Hepatocyte (in vitro differentiated cells): ENCODE measurements around the gene MAD2L2. TPM values are rescaled to one million over a fixed set of nuclear protein-coding genes. Genes with fewer than 3 reads are reported as not detected.
A peak's percentile ranks its signal among the peaks of the same experiment; 100 is the strongest.

ENCODE experiments used
- DNase-seq: peaks from one replicate; pipeline ENCODE4 v3.0.0-alpha.2; 2016; ENCODE audit warnings: low spot score
- H2AFZ ChIP-seq: fragments of 200-600 bp; sonication (generic); 2 replicates; pipeline ENCODE4 v1.6.0; 2016; ENCODE audit warnings: antibody characterized with exemption, mild to moderate bottlenecking
- H3K27ac ChIP-seq: fragments of 200-600 bp; sonication (generic); 2 replicates; pipeline ENCODE4 v1.5.1; 2016; ENCODE audit warnings: mild to moderate bottlenecking
- H3K27me3 ChIP-seq: fragments of 200-600 bp; sonication (generic); 2 replicates; pipeline ENCODE4 v1.6.1; 2016
- H3K36me3 ChIP-seq: fragments of 200-600 bp; sonication (generic); replicated peaks from 2 replicates; pipeline ENCODE4 v1.5.1; 2016; ENCODE audit warnings: low read depth; ENCODE audit not compliant: insufficient read depth
- H3K4me1 ChIP-seq: fragments of 200-600 bp; sonication (generic); 2 replicates; pipeline ENCODE4 v1.5.1; 2016; ENCODE audit warnings: mild to moderate bottlenecking, moderate library complexity; ENCODE audit not compliant: insufficient read depth
- H3K4me2 ChIP-seq: fragments of 200-600 bp; sonication (generic); 2 replicates; pipeline ENCODE4 v1.6.0; 2016
- H3K4me3 ChIP-seq: fragments of 200-600 bp; sonication (generic); 2 replicates; pipeline ENCODE4 v1.5.1; 2016; ENCODE audit warnings: mild to moderate bottlenecking
- H3K79me2 ChIP-seq: fragments of 200-600 bp; sonication (generic); 2 replicates; pipeline ENCODE4 v1.6.0; 2017; ENCODE audit warnings: mild to moderate bottlenecking
- H3K9me2 ChIP-seq: fragments of 200-600 bp; sonication (generic); replicated peaks from 2 replicates; pipeline ENCODE4 v1.6.0; 2017; ENCODE audit warnings: mild to moderate bottlenecking; ENCODE audit not compliant: insufficient read depth
- H3K9me3 ChIP-seq: fragments of 200-600 bp; sonication (generic); 2 replicates; pipeline ENCODE4 v1.5.1; 2016; ENCODE audit warnings: low read depth, mild to moderate bottlenecking
- H4K20me1 ChIP-seq: fragments of 200-600 bp; sonication (generic); 2 replicates; pipeline ENCODE4 v1.6.0; 2016; ENCODE audit warnings: mild to moderate bottlenecking; ENCODE audit not compliant: insufficient read depth, poor library complexity, severe bottlenecking
- EZH2 ChIP-seq: fragments of 200-600 bp; sonication (generic); IDR thresholded peaks from 2 replicates; pipeline ENCODE4 v1.6.1; 2016; ENCODE audit warnings: antibody characterized with exemption, mild to moderate bottlenecking, borderline replicate concordance
- EZH2phosphoT487 ChIP-seq: fragments of 200-600 bp; sonication (generic); IDR thresholded peaks from one replicate; pipeline ENCODE4 v1.6.1; 2018; ENCODE audit warnings: antibody characterized with exemption, mild to moderate bottlenecking, low read depth, moderate library complexity; ENCODE audit not compliant: unreplicated experiment, severe bottlenecking
- WGBS: methylation state at CpG from one replicate; pipeline ENCODE4 v1.1.6; 2016; ENCODE audit warnings: low lambda C conversion rate; ENCODE audit errors: missing lambda C conversion rate; 5-methylcytosine and 5-hydroxymethylcytosine counted together
- polyA plus RNA-seq: library from polyadenylated mRNA; unstranded; fragments of >200 nt; fragmentation: Nextera tagmentation; extraction: Ambion mirVana; gene quantifications from 2 replicates; pipeline ENCODE4 v1.2.1, GENCODE V29; 2016
- total RNA-seq: library from RNA; depleted of rRNA; stranded (reverse); fragments of >200 nt; gene quantifications from 2 replicates; pipeline ENCODE4 v1.2.3, GENCODE V29; 2014
- TF ChIP-seq, protein P1 (sequence below): fragments of 200-600 bp; sonication (generic); IDR thresholded peaks from 2 replicates; pipeline ENCODE4 v1.5.1; 2016; ENCODE audit warnings: antibody characterized with exemption, mild to moderate bottlenecking; ENCODE audit not compliant: poor library complexity

The MAD2L2 gene
- total and polyA plus RNA-seq, 2 experiments from 2014 or later, result 40.6 to 63.2 TPM

DNA sequence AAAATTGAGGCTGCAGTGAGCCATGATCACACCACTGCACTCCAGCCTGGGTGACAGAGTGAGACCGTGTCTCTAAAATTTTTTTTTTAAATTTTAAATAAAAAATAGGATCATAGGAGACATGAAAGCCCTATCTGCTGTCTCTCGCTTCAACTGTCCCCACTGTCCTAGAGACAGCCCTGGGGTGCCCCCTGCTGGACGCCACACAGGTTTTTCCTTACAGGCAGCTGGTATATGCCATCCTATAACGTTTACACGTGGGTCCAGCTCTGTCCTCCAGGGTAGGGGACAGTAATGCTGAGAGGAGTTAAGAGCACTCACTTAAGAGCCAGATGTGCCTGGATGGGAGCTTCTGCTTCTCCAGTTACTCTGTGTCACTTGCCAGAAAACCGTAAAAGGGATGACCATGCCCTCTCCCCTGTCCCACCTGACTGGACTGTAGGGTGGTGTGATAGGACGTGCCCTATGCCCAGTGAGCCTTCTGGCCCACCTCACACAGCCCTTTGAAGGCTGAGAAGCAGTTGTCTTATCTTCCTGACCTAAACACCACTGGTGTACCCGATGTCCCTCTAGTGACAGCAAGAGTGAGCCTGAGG is 35.2 kb downstream of the MAD2L2 start:
- H3K4me2 ChIP-seq, result no peak overlapping the region
- no peak overlapping the region for H3K27ac ChIP-seq
- H3K36me3 ChIP-seq, result no peaks in the 10 kb centered on the region
- peak; percentile 91 for DNase-seq
- H3K27me3 ChIP-seq, result no peaks in the 10 kb centered on the region
- no peaks in the 10 kb centered on the region for H3K9me3 ChIP-seq
- peaks cover 6% of the 10 kb centered on the region for H3K4me1 ChIP-seq
- no peaks in the 10 kb centered on the region for H3K9me2 ChIP-seq
- TF ChIP-seq EZH2, result no peak
- TF ChIP-seq, protein P1, sequence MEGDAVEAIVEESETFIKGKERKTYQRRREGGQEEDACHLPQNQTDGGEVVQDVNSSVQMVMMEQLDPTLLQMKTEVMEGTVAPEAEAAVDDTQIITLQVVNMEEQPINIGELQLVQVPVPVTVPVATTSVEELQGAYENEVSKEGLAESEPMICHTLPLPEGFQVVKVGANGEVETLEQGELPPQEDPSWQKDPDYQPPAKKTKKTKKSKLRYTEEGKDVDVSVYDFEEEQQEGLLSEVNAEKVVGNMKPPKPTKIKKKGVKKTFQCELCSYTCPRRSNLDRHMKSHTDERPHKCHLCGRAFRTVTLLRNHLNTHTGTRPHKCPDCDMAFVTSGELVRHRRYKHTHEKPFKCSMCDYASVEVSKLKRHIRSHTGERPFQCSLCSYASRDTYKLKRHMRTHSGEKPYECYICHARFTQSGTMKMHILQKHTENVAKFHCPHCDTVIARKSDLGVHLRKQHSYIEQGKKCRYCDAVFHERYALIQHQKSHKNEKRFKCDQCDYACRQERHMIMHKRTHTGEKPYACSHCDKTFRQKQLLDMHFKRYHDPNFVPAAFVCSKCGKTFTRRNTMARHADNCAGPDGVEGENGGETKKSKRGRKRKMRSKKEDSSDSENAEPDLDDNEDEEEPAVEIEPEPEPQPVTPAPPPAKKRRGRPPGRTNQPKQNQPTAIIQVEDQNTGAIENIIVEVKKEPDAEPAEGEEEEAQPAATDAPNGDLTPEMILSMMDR, result peak; percentile 68
- no peak for TF ChIP-seq EZH2phosphoT487
- 36% methylated on average over 8 of the region's 8 CpGs for WGBS
- H2AFZ ChIP-seq, result no peak overlapping the region
- H4K20me1 ChIP-seq, result no peaks in the 10 kb centered on the region
- H3K4me3 ChIP-seq, result no peak overlapping the region
- peaks cover under 1% of the 10 kb centered on the region for H3K79me2 ChIP-seq

DNA sequence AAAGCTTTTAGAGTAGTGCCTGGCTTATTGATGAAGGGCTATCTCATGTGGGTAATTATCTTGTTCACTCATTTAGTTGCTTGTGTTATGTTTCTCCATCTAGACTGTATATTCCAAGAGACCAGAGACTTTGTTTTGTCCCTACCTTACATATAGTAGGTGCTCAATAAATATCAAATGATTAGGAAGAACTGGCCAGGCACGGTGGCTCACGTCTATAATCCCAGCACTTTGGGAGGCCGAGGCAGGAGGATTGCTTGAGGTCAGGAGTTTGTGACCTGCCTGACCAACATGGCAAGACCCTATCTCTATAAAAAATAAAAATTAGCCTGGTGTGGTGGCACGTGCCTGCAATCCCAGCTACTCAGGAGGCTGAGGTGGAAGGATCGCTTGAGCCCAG is 35.7 kb downstream of the MAD2L2 start:
- no peaks in the 10 kb centered on the region for H3K27me3 ChIP-seq
- no peak for DNase-seq
- H3K9me2 ChIP-seq, result no peaks in the 10 kb centered on the region

DNA sequence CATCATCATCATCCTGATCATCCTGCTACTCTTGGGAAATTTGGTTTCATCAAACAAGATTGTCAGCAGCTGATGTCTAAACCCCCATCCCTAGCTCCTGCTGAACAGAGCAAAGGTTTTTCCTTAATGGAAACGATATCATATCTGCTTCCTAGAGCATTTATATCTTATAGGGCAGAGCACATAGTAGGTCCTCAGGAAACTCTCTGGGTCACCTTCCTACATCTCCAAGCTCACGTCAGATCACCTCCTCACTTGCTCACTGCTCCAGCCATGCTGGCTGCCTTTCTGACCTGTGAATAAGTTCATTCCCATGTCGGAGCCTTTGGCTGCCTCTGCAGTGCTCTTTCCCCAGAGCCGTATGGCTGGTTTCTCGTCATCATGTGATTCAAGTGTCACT is 37.2 kb downstream of the MAD2L2 start:
- no peak overlapping the region for H3K27ac ChIP-seq
- no peak for TF ChIP-seq EZH2
- TF ChIP-seq, protein P1, result no peak
- TF ChIP-seq EZH2phosphoT487, result no peak

More for the DNA sequence above, 35.7 kb downstream of the MAD2L2 start:
- H3K27ac ChIP-seq, result no peak overlapping the region
- no peak for TF ChIP-seq EZH2phosphoT487
- no peak for TF ChIP-seq EZH2
- TF ChIP-seq, protein P1, result no peak
- 91% methylated on average over 5 of the region's 5 CpGs for WGBS
- no peak overlapping the region for H3K4me3 ChIP-seq
- no peaks in the 10 kb centered on the region for H3K79me2 ChIP-seq
- no peak overlapping the region for H2AFZ ChIP-seq
- H3K4me1 ChIP-seq, result peaks cover 1% of the 10 kb centered on the region
- no peak overlapping the region for H3K4me2 ChIP-seq
- no peaks in the 10 kb centered on the region for H3K36me3 ChIP-seq
- H3K9me3 ChIP-seq, result no peaks in the 10 kb centered on the region
- no peaks in the 10 kb centered on the region for H4K20me1 ChIP-seq

More for the DNA sequence above, 37.2 kb downstream of the MAD2L2 start:
- Histone ChIP-seq H4K20me1 (no peaks in the 10 kb centered on the region), H3K9me3 (no peaks in the 10 kb centered on the region), H3K4me3 (no peak overlapping the region), H3K9me2 (no peaks in the 10 kb centered on the region), H3K79me2 (no peaks in the 10 kb centered on the region), H3K4me1 (no peaks in the 10 kb centered on the region), H2AFZ (no peak overlapping the region), H3K4me2 (no peak overlapping the region), H3K36me3 (no peaks in the 10 kb centered on the region), H3K27me3 (no peaks in the 10 kb centered on the region)
- 68% methylated on average over 5 of the region's 5 CpGs for WGBS
- DNase-seq, result no peak
